Measurements from ENCODE around the gene NFYA.

NFYA gene

GRCh38 chr6:41059556-41059955, 13.2 kb upstream of the NFYA start:
- TF ChIP-seq, protein P1, sequence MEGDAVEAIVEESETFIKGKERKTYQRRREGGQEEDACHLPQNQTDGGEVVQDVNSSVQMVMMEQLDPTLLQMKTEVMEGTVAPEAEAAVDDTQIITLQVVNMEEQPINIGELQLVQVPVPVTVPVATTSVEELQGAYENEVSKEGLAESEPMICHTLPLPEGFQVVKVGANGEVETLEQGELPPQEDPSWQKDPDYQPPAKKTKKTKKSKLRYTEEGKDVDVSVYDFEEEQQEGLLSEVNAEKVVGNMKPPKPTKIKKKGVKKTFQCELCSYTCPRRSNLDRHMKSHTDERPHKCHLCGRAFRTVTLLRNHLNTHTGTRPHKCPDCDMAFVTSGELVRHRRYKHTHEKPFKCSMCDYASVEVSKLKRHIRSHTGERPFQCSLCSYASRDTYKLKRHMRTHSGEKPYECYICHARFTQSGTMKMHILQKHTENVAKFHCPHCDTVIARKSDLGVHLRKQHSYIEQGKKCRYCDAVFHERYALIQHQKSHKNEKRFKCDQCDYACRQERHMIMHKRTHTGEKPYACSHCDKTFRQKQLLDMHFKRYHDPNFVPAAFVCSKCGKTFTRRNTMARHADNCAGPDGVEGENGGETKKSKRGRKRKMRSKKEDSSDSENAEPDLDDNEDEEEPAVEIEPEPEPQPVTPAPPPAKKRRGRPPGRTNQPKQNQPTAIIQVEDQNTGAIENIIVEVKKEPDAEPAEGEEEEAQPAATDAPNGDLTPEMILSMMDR (IDR thresholded peaks at IDR 0.05), result no peak
- H3K27ac ChIP-seq, result no peak overlapping the region
- peaks cover 0 to 6% (median 0%) of the 10 kb centered on the region in 4 donors for H3K4me1 ChIP-seq
- DNase-seq, result no peak
- H3K36me3 ChIP-seq, result peaks cover 14 to 39% (median 29%) of the 10 kb centered on the region in 3 donors
- intact Hi-C loops (cut with DNase I; ENCODE audit: low total_unique reads), result no loop called here
- H3K27me3 ChIP-seq, result no peaks in the 10 kb centered on the region
- no peaks in the 10 kb centered on the region for H3K9me3 ChIP-seq
- no peak overlapping the region for H3K4me3 ChIP-seq

- TF ChIP-seq, protein P1 (IDR thresholded peaks at IDR 0.05), result no peak
- Histone ChIP-seq H3K27me3 (no peaks in the 10 kb centered on the region), H3K36me3 (peaks cover 20 to 45% (median 39%) of the 10 kb centered on the region in 3 donors), H3K4me1 (peaks cover 0 to 6% (median 0%) of the 10 kb centered on the region in 4 donors), H3K27ac (no peak overlapping the region), H3K4me3 (no peak overlapping the region), H3K9me3 (no peaks in the 10 kb centered on the region)
- no peak for DNase-seq
- intact Hi-C loops (cut with DNase I; ENCODE audit: low total_unique reads), result loop anchor here (10.0 kb wide), 1 partner anchor 56 kb away; no protein-coding TSS in a partner anchor
Observed at GRCh38 chr6:41061196-41061726, 11.5 kb upstream of the NFYA start.

DNA sequence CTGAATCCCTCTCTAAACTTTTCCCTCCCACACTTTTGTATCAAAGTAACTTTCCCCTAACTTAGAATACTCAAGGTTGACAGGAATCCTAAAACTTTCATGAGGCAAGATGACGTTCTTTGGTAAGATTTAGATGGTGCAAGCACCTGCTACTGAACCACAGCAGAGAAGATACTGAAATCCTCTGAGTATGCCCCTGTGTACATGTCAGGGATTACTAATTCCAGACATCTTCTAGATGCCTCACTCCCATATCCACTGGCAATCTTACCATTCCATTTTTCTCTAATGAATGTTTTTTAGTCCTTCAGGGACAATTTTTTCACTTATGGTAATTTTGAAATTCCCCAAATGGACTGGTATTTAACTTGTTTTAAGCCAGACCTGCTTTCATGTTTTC, 10.7 kb upstream of the NFYA start:
- Histone ChIP-seq H3K4me3 (no peak overlapping the region), H3K27me3 (no peaks in the 10 kb centered on the region), H3K4me1 (peaks cover 0 to 6% (median 0%) of the 10 kb centered on the region in 4 donors), H3K27ac (no peak overlapping the region), H3K36me3 (peaks cover 20 to 45% (median 39%) of the 10 kb centered on the region in 3 donors), H3K9me3 (no peaks in the 10 kb centered on the region)
- TF ChIP-seq, protein P1 (IDR thresholded peaks at IDR 0.05), result no peak
- DNase-seq, result no peak
- intact Hi-C loops (cut with DNase I; ENCODE audit: low total_unique reads), result loop anchor here (10.0 kb wide), 1 partner anchor 57 kb away; no protein-coding TSS in a partner anchor

DNA sequence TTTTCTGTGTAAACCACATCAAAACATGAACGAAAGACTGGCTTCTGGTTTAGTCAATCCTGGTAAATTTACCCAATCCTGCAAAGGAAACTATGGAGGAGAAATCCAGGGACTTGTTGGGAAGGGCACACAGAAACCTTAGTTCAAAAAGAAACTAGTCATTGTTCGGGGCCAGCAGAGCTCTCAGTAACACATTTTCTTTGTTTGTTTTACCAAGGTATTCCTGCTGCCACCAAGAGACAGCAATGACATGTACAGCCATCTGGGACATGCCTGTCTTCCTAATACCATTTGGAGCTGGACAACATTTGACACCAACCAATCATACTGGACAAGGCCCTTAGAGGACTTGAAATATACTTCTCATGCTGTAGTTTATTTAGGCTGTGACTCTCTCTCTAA, 8.9 kb upstream of the NFYA start:
- H3K4me3 ChIP-seq, result no peak overlapping the region
- DNase-seq, result no peak
- no peak overlapping the region for H3K27ac ChIP-seq
- H3K4me1 ChIP-seq, result peaks cover 0 to 3% (median 0%) of the 10 kb centered on the region in 4 donors
- TF ChIP-seq, protein P1 (IDR thresholded peaks at IDR 0.05), result no peak
- H3K9me3 ChIP-seq, result no peaks in the 10 kb centered on the region
- peaks cover 20 to 56% (median 39%) of the 10 kb centered on the region in 3 donors for H3K36me3 ChIP-seq
- H3K27me3 ChIP-seq, result no peaks in the 10 kb centered on the region
- intact Hi-C loops (cut with DNase I; ENCODE audit: low total_unique reads), result loop anchor here (10.0 kb wide), 1 partner anchor 59 kb away; no protein-coding TSS in a partner anchor

DNA sequence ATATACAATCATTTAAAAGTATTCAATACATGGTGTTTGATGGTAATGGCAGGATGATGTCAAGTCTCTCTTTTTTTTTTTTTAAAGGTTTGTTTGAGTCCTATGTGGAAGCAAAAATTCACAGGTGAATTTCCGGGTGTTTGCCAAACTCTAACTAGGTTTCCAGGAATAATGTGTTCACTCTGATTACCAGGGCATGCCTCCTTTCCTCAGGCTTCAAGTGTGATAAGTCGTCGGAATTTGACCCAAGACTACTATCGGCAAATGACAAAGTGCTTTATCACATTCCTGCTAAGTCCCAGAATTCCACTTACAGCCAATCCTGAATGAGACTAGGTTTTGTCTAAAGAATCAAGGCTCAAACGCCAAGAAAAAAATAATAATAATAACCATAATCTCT, 7.9 kb upstream of the NFYA start:
- TF ChIP-seq, protein P1 (IDR thresholded peaks at IDR 0.05), result no peak
- H3K27ac ChIP-seq, result no peak overlapping the region
- peaks cover 0 to 1% (median 0%) of the 10 kb centered on the region in 4 donors for H3K4me1 ChIP-seq
- H3K36me3 ChIP-seq, result peaks cover 20 to 66% (median 39%) of the 10 kb centered on the region in 3 donors
- DNase-seq, result no peak
- intact Hi-C loops (cut with DNase I; ENCODE audit: low total_unique reads), result loop anchor here (5.0 to 10.0 kb wide), 2 partner anchors 38 to 60 kb away; no protein-coding TSS in a partner anchor
- H3K9me3 ChIP-seq, result no peaks in the 10 kb centered on the region
- H3K27me3 ChIP-seq, result no peaks in the 10 kb centered on the region
- no peak overlapping the region for H3K4me3 ChIP-seq

All from tibial artery (tissue), 4 donors.